ENCODE data around the gene DUS4L. TPM values are rescaled to one million over a fixed set of nuclear protein-coding genes. Genes with fewer than 3 reads are reported as not detected.

Gene DUS4L, protein sequence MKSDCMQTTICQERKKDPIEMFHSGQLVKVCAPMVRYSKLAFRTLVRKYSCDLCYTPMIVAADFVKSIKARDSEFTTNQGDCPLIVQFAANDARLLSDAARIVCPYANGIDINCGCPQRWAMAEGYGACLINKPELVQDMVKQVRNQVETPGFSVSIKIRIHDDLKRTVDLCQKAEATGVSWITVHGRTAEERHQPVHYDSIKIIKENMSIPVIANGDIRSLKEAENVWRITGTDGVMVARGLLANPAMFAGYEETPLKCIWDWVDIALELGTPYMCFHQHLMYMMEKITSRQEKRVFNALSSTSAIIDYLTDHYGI
- total RNA-seq: 8.0 TPM
- long read RNA-seq, partial matches to known transcripts: 10 of 15 reads
- long read RNA-seq, other reads (novel, unspliced or antisense): 4 of 15 reads

GRCh38 chr7:107563775-107564552 lies at the start of gene DUS4L, which contains the start of gene COG5:
TSS of gene DUS4L (plus strand) at chr7:107563971. CDS start at chr7:107567071, 3,100 bp downstream.
TSS of gene COG5 (minus strand) at chr7:107563920. CDS start at chr7:107563896, 24 bp downstream.
- Histone ChIP-seq H3K4me3 (peak within 1 kb of the TSS; percentile 87), H3K4me1 (peaks cover 61% of the 10 kb centered on the region), H3K27me3 (ENCODE audit: low read depth) (no peaks in the 10 kb centered on the region), H3K27ac (replicated peaks) (peak within 1 kb of the TSS; percentile 95), H3K9me3 (replicated peaks) (no peaks in the 10 kb centered on the region), H3K36me3 (no peaks in the 10 kb centered on the region)
- TF ChIP-seq CTCF (IDR thresholded peaks at IDR 0.05; ENCODE audit: borderline replicate concordance): no peak
- intact Hi-C loops (cut with micrococcal nuclease): no loop called here
- peak; percentile 85 for DNase-seq

DNA sequence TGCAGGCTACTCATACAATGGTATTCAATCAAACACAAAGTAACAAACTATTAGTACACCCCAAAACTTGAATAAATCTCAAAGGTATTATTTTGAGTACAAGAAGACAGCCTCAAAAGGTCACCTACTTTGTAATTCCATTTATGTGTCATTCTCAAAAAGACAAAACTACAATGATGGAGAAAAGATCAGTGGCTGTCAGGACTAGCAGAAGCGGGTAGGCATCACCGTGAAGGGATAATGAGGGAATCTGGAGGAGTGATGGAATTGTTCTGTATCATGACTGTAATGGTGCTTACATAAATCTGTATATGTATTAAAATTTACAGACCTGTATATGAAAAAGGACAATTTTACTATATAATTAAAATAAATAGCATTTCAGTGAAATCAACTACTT lies 37.1 kb upstream of the DUS4L start:
- Histone ChIP-seq H3K27ac (replicated peaks) (no peak overlapping the region), H3K4me1 (peaks cover 9% of the 10 kb centered on the region), H3K4me3 (no peak overlapping the region), H3K9me3 (replicated peaks) (no peaks in the 10 kb centered on the region), H3K36me3 (peaks cover 3% of the 10 kb centered on the region), H3K27me3 (ENCODE audit: low read depth) (no peaks in the 10 kb centered on the region)
- intact Hi-C loops (cut with micrococcal nuclease): no loop called here
- TF ChIP-seq CTCF (IDR thresholded peaks at IDR 0.05; ENCODE audit: borderline replicate concordance): no peak
- DNase-seq: no peak

GRCh38 chr7:107527196-107527595 lies 36.6 kb upstream of the DUS4L start:
- Histone ChIP-seq H3K4me3 (no peak overlapping the region), H3K4me1 (peaks cover 9% of the 10 kb centered on the region), H3K27ac (replicated peaks) (no peak overlapping the region), H3K9me3 (replicated peaks) (no peaks in the 10 kb centered on the region), H3K27me3 (ENCODE audit: low read depth) (no peaks in the 10 kb centered on the region), H3K36me3 (no peaks in the 10 kb centered on the region)
- DNase-seq: no peak
- intact Hi-C loops (cut with micrococcal nuclease): no loop called here
- no peak for TF ChIP-seq CTCF (IDR thresholded peaks at IDR 0.05; ENCODE audit: borderline replicate concordance)

- no peak for TF ChIP-seq CTCF (IDR thresholded peaks at IDR 0.05; ENCODE audit: borderline replicate concordance)
- Histone ChIP-seq H3K36me3 (peaks cover 1% of the 10 kb centered on the region), H3K4me3 (no peak overlapping the region), H3K4me1 (peaks cover 9% of the 10 kb centered on the region), H3K9me3 (replicated peaks) (no peaks in the 10 kb centered on the region), H3K27me3 (ENCODE audit: low read depth) (no peaks in the 10 kb centered on the region), H3K27ac (replicated peaks) (no peak overlapping the region)
- DNase-seq: no peak
- intact Hi-C loops (cut with micrococcal nuclease): no loop called here
These were observed 35.3 kb upstream of the DUS4L start for GRCh38 chr7:107528461-107528860.

GRCh38 chr7:107530751-107531150 lies 33.0 kb upstream of the DUS4L start:
- no peak for TF ChIP-seq CTCF (IDR thresholded peaks at IDR 0.05; ENCODE audit: borderline replicate concordance)
- no peaks in the 10 kb centered on the region for H3K27me3 ChIP-seq (ENCODE audit: low read depth)
- peaks cover 15% of the 10 kb centered on the region for H3K36me3 ChIP-seq
- no peak overlapping the region for H3K27ac ChIP-seq (replicated peaks)
- no peak for DNase-seq
- peaks cover 15% of the 10 kb centered on the region for H3K4me1 ChIP-seq
- intact Hi-C loops (cut with micrococcal nuclease): no loop called here
- H3K4me3 ChIP-seq: no peak overlapping the region
- peaks cover 16% of the 10 kb centered on the region for H3K9me3 ChIP-seq (replicated peaks)

Measured in left ventricle myocardium inferior (tissue), 1 donor.